ENCODE measurements around the gene FAM53A. TPM values are rescaled to one million over a fixed set of nuclear protein-coding genes. Genes with fewer than 3 reads are reported as not detected.

Gene FAM53A
- total RNA-seq, 3 donors from 2014 or later (not counting 1 experiment from before 2014, with no cell fraction given) = 1.9 to 2.9 (median 2.3) TPM

DNA sequence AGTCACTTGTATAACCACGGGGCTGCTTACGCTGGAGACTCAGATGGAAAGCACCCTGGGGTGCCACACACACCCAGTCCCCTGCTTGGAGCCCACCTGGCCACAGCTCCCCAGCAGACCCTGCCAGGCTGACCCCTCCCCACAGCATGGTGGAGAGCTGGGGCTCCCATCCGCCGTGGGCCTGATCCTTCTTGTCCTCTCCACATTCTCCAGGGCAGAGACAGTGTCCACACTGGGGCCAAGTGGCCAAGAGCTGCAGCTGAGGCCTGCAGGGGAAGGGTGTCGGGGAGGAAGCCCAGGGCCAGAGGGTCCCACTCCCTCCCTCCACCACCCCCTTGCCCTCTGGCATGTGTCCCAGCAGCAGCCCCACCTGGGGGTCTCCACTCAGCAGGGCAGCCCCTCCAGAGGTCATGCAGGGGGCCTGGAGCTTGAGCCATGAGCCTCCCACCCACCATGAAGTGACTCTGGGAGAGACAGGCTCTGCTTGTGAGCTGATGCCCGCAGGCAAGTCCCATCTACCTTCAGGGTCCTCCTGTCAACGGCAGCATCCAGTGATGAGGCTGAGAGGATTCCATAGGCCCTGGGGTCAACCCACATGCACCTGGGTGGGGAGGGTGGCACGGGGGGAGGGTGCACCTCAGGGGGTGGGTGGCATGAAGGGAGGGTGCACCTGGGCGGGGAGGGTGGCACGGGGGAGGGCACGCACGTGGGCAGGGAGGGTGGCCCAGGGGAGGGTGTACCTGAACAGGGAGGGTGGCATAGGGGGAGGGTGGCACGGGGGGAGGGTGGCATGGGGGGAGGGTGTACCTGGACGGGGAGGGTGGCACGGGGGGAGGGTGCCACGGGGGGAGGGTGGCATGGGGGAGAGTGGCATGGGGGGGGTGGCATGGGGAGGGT, 56.4 kb downstream of the FAM53A start:
- Histone ChIP-seq H3K36me3 (ENCODE audit: control insufficient read depth, insufficient read depth, low read length) (no peaks in the 10 kb centered on the region), H3K27me3 (ENCODE audit: control insufficient read depth, insufficient read depth, low read length) (no peaks in the 10 kb centered on the region), H3K4me3 (ENCODE audit: low read length) (no peak overlapping the region), H3K9me3 (ENCODE audit: control insufficient read depth, insufficient read depth, low read length) (no peaks in the 10 kb centered on the region), H3K27ac (ENCODE audit: low read length) (no peak overlapping the region), H3K4me1 (ENCODE audit: control insufficient read depth, insufficient read depth, low read length) (peaks cover 5% of the 10 kb centered on the region)
- Mint-ChIP-seq H3K27ac (no peak overlapping the region), H3K27me3 (ENCODE audit: low read depth in 2 of 2) (no peaks in the 10 kb centered on the region), H3K36me3 (no peaks in the 10 kb centered on the region), H3K4me1 (no peaks in the 10 kb centered on the region), H3K4me3 (no peak overlapping the region), H3K9me3 (no peaks in the 10 kb centered on the region)
- WGBS (ENCODE audit: insufficient coverage) = 93% methylated on average over 8 of the region's 16 CpGs
- DNase-seq = no peak
- ATAC-seq = no peak
- TF ChIP-seq, protein P1, sequence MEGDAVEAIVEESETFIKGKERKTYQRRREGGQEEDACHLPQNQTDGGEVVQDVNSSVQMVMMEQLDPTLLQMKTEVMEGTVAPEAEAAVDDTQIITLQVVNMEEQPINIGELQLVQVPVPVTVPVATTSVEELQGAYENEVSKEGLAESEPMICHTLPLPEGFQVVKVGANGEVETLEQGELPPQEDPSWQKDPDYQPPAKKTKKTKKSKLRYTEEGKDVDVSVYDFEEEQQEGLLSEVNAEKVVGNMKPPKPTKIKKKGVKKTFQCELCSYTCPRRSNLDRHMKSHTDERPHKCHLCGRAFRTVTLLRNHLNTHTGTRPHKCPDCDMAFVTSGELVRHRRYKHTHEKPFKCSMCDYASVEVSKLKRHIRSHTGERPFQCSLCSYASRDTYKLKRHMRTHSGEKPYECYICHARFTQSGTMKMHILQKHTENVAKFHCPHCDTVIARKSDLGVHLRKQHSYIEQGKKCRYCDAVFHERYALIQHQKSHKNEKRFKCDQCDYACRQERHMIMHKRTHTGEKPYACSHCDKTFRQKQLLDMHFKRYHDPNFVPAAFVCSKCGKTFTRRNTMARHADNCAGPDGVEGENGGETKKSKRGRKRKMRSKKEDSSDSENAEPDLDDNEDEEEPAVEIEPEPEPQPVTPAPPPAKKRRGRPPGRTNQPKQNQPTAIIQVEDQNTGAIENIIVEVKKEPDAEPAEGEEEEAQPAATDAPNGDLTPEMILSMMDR (IDR thresholded peaks at IDR 0.05) = no peak
- intact Hi-C loops (cut with micrococcal nuclease) = loop anchor here (2.0 kb wide), 1 partner anchor 497 kb away; no protein-coding TSS in a partner anchor

DNA sequence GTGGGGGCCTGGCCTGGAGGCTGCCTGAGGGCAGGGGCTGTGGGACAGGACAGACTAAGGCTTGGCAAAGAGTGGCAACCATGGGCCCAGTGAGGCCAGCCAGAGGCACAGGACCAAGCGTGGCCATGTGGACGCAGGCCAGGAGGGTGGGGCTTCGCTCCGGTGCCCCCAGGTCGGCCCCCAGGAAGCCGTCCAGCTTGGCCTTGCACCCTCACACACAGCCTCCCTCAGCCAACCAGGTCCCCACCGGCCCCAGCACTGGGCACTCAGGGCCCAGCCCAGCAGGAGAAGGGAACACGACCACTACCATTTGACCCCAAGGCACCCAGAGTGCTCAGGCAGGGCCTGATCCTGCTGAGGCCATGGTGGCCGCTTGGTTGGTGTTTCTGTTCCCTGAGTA, 57.2 kb downstream of the FAM53A start:
- Histone ChIP-seq H3K9me3 (ENCODE audit: control insufficient read depth, insufficient read depth, low read length) (no peaks in the 10 kb centered on the region), H3K4me3 (ENCODE audit: low read length) (no peak overlapping the region), H3K4me1 (ENCODE audit: control insufficient read depth, insufficient read depth, low read length) (peaks cover 5% of the 10 kb centered on the region), H3K36me3 (ENCODE audit: control insufficient read depth, insufficient read depth, low read length) (no peaks in the 10 kb centered on the region), H3K27ac (ENCODE audit: low read length) (no peak overlapping the region), H3K27me3 (ENCODE audit: control insufficient read depth, insufficient read depth, low read length) (no peaks in the 10 kb centered on the region)
- H3K4me3 Mint-ChIP-seq = no peak overlapping the region
- H3K27ac Mint-ChIP-seq = no peak overlapping the region
- intact Hi-C loops (cut with micrococcal nuclease) = loop anchor here (2.0 kb wide), 1 partner anchor 496 kb away; no protein-coding TSS in a partner anchor
- no peaks in the 10 kb centered on the region for H3K9me3 Mint-ChIP-seq
- H3K36me3 Mint-ChIP-seq = no peaks in the 10 kb centered on the region
- no peak for DNase-seq
- H3K4me1 Mint-ChIP-seq = no peaks in the 10 kb centered on the region
- 90% methylated on average over 9 of the region's 9 CpGs for WGBS (ENCODE audit: insufficient coverage)
- H3K27me3 Mint-ChIP-seq (ENCODE audit: low read depth in 2 of 2) = no peaks in the 10 kb centered on the region
- TF ChIP-seq, protein P1 (IDR thresholded peaks at IDR 0.05) = no peak
- ATAC-seq = no peak

DNA sequence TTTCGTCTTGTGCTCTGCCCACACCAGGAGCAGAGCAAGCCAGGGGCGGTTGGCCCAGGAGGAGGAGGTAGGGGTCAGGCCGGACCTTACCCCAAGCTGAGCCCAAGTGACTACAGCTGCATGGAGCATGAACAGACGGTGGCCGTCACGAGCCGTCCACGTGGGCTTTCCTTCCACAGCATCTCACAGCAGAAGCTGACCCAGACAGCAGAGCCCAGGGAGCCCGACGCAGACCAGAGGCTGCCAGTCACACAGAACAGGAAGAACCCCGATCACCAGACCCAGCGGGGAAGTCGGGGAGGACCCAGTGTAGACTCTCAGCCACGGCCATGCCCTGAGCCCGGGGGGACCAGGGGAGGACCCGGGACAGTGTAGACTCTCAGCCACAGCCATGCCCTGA, 58.0 kb downstream of the FAM53A start:
- Mint-ChIP-seq H3K9me3 (no peaks in the 10 kb centered on the region), H3K27ac (no peak overlapping the region), H3K4me1 (no peaks in the 10 kb centered on the region), H3K27me3 (ENCODE audit: low read depth in 2 of 2) (no peaks in the 10 kb centered on the region), H3K36me3 (no peaks in the 10 kb centered on the region), H3K4me3 (no peak overlapping the region)
- peaks cover 5% of the 10 kb centered on the region for H3K4me1 ChIP-seq (ENCODE audit: control insufficient read depth, insufficient read depth, low read length)
- H3K9me3 ChIP-seq (ENCODE audit: control insufficient read depth, insufficient read depth, low read length) = no peaks in the 10 kb centered on the region
- no peaks in the 10 kb centered on the region for H3K27me3 ChIP-seq (ENCODE audit: control insufficient read depth, insufficient read depth, low read length)
- DNase-seq (no peak), ATAC-seq (no peak)
- TF ChIP-seq, protein P1 (IDR thresholded peaks at IDR 0.05) = no peak
- intact Hi-C loops (cut with micrococcal nuclease) = loop anchor here (2.0 kb wide), 1 partner anchor 495 kb away; no protein-coding TSS in a partner anchor
- no peaks in the 10 kb centered on the region for H3K36me3 ChIP-seq (ENCODE audit: control insufficient read depth, insufficient read depth, low read length)
- H3K27ac ChIP-seq (ENCODE audit: low read length) = no peak overlapping the region
- WGBS (ENCODE audit: insufficient coverage) = 61% methylated on average over 16 of the region's 16 CpGs
- no peak overlapping the region for H3K4me3 ChIP-seq (ENCODE audit: low read length)

All from natural killer cell (primary cell).